DOHH2 (cell line): Measurements from ENCODE around the gene ERG.

Experiments
- EZH2phosphoT487 ChIP-seq: fragments of 200-600 bp; sonication (generic); IDR thresholded peaks from 2 replicates; pipeline ENCODE4 v1.6.1; 2017; ENCODE audit warnings: borderline replicate concordance, mild to moderate bottlenecking, antibody characterized with exemption, low read length, moderate library complexity, mixed read lengths
- TF ChIP-seq, protein P1 (sequence below): fragments of 200-600 bp; sonication (generic); IDR thresholded peaks from one replicate; pipeline ENCODE4 v1.5.1; 2014; ENCODE audit warnings: antibody characterized with exemption, mild to moderate bottlenecking, low read depth, low read length; ENCODE audit not compliant: poor library complexity, severe bottlenecking

DNA sequence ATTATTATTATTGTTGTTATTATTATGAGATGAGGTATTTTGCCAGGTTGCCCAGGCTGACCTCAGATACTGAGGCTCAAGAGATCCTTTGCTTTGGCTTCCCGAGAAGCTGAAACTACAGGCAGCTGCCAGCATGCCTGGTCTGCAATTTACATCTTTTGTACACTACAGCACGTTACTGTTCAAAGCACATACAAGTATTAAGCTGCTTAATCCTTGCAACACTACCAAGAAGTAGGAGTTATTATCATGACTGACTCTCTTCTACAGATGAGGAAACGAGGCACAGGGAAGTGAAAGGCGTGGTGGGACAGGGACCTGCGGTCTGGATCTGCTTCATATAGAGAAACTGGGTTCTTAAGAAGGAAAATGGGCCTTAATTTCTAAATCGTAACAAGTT is 11.6 kb downstream of the ERG start:
- TF ChIP-seq, protein P1, sequence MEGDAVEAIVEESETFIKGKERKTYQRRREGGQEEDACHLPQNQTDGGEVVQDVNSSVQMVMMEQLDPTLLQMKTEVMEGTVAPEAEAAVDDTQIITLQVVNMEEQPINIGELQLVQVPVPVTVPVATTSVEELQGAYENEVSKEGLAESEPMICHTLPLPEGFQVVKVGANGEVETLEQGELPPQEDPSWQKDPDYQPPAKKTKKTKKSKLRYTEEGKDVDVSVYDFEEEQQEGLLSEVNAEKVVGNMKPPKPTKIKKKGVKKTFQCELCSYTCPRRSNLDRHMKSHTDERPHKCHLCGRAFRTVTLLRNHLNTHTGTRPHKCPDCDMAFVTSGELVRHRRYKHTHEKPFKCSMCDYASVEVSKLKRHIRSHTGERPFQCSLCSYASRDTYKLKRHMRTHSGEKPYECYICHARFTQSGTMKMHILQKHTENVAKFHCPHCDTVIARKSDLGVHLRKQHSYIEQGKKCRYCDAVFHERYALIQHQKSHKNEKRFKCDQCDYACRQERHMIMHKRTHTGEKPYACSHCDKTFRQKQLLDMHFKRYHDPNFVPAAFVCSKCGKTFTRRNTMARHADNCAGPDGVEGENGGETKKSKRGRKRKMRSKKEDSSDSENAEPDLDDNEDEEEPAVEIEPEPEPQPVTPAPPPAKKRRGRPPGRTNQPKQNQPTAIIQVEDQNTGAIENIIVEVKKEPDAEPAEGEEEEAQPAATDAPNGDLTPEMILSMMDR, result no peak
- no peak for TF ChIP-seq EZH2phosphoT487
